Left renal cortex interstitium (tissue), 4 donors: ENCODE results near the gene CNTNAP2. TPM values are rescaled to one million over a fixed set of nuclear protein-coding genes. Genes with fewer than 3 reads are reported as not detected.

Source experiments
- DNase-seq, 4 donors: peaks; one replicate each; pipeline ENCODE4 v3.0.0-alpha.2; 2013; ENCODE audit warnings: low read depth in 4 of 4, low spot score in 2 of 4, missing footprints in 1 of 4
- polyA plus RNA-seq, 4 donors: library from polyadenylated mRNA; unstranded; fragments of 120-200 nt; gene quantifications; one replicate each; pipeline ENCODE4 v1.2.1, GENCODE V29; 2013; ENCODE audit not compliant: insufficient read length in 4 of 4

Gene CNTNAP2
- polyA plus RNA-seq, 4 donors = 22.3 to 27.6 (median 27.1) TPM

GRCh38 chr7:146956321-146956720 is 839.7 kb downstream of the CNTNAP2 start:
- no peak for DNase-seq

DNA sequence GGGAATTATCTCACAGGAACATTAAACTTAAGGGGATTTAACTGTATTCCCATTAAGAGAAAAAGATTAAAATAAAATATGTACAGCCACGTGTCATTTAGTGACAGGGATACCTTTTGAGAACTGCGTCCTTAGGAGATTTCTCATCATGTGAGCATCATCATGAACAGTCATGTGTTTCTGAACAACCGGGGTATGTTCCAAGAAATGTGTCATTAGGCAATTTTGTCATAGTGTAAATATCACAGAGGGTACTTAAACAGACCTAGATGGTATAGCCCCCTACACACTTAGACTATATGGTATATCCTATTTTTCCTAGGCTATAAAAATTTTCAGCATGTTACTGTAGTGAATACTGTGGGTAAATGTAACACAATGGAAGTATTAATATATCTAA is 840.3 kb downstream of the CNTNAP2 start:
- DNase-seq = no peak

DNA sequence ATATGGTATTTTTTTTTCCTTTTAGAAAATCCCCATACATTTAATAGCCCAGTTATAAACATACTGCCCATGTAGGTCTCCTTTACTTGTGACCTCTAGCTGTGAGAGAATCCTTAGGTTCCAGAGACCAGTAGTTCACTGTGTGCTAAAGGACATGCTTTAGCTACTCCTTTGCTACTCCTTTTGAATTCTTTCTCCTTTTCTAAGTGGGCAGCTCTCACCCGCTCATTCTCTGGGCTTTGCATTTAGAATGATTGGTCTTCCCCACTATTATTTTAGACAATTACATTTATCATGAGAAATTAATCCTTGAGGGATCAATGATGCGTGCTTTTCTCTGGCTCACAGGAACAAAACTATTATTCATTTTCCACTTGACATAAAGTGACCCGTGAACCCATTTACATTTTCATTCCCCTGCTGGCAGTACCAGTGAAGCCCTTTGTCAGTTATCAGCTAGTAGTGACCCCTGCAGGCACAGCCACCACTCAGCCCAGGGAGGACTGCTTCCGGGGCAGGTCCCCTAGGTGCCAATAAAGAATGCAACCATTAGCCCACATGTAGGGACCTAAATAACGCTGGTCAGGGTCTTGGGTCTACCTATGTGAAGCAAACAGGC is 844.3 kb downstream of the CNTNAP2 start:
- no peak for DNase-seq

GRCh38 chr7:146961617-146962016 is 845.0 kb downstream of the CNTNAP2 start:
- no peak for DNase-seq

DNA sequence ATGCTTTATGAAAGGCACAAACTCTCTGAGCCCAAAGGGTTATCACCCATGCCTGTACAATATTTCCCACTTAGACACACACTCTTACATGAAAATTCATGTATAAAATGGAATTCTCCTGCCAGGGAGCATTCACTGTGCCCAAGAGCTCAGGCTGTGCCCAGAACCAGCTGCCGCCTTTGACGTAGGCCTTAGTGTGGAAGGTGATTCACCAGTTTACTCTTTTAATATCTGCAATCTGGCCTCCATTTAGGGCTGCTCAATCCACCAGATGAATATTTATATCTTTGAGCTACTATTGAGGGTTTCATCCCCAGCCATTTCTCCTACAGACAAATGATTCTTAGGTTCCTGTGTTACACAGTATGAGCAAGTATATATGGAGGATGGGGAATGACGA is 849.7 kb downstream of the CNTNAP2 start:
- DNase-seq = no peak

DNA sequence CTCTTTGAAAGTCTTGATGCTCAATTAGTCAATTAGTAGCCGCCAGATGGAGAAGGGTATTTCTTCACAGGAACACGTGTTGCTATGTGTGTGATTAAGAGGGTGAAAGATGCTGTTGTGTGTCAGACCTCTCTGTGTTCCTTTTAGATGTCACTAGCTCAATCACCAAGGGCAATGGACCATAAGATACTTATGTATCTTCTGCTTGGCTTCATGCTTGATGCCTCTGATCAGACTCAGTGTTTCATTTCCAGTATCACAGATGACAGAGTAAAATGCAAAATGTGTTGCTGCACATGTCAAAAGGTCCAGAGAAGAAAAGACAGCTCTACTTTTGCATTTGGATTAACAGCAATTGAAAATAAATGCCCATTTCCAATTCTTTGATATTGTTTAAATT is 865.9 kb downstream of the CNTNAP2 start:
- no peak for DNase-seq

GRCh38 chr7:146991596-146991995 is 875.0 kb downstream of the CNTNAP2 start:
- no peak for DNase-seq

DNA sequence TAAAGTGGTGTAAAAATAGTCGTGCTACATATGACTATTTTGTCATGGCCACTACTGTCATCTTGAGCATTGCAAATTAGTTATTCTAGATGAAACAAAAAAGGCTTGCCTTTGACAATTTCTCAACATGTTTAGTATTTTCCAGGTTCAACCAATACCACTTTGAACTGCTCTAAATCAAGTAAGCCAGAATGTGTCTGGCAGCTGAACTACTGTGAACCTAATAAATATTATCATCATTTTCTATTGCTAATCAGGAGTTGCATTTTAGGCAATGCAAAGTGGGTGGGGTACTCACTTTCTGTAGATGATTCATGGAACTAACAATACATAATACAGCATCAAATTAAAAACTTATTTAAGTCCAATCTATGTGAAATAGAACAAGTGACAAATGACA is 877.2 kb downstream of the CNTNAP2 start:
- no peak for DNase-seq

GRCh38 chr7:147008530-147008929 is 891.9 kb downstream of the CNTNAP2 start:
- no peak for DNase-seq

DNA sequence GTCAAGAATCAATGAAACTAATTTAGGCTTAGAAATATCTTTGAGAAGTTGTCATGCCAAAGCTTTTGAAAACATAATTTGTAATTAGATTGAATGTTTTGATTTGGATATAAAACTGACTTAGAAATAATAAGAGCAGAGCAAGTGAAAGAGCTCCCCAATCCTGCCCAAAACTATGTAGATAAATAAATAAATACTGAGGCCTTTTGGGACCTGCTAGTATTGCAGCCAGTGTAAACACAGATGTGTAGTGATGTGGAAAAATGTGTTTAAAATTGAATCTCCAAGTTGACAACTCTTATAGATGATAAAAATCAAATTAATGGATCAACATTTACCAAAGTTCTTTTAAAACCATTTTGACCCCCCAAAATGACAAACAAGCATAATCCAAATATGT is 896.1 kb downstream of the CNTNAP2 start:
- no peak for DNase-seq

- no peak for DNase-seq
Measured at GRCh38 chr7:147013825-147014224, 897.2 kb downstream of the CNTNAP2 start.

GRCh38 chr7:147014286-147014955 is 897.8 kb downstream of the CNTNAP2 start:
- no peak for DNase-seq

GRCh38 chr7:147015999-147016398 is 899.4 kb downstream of the CNTNAP2 start:
- DNase-seq = no peak

- DNase-seq = no peak
Measured at GRCh38 chr7:147022056-147022455, 905.5 kb downstream of the CNTNAP2 start.

GRCh38 chr7:147023440-147023839 is 906.8 kb downstream of the CNTNAP2 start:
- no peak for DNase-seq

GRCh38 chr7:147029953-147030352 is 913.4 kb downstream of the CNTNAP2 start:
- no peak for DNase-seq

DNA sequence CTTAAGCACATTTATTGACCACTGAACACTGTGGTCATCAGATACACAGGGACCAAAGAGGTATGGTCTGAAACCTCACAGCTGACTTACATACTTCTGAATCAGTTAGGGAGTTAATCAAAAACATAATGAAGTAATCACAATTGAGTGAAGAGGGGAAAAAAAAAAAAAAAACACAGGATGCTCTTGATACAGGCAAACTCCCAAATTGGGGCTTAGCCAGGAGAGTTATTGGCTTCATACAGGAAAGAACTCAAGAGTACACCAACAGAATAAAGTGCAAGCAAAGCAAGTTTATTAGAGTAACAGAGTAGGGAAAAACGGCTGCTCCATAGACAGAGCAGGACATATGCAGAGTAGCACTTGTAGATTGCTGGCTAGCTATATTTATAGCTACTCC is 917.0 kb downstream of the CNTNAP2 start:
- no peak for DNase-seq

- DNase-seq = no peak
Measured at GRCh38 chr7:147041438-147041837, 924.8 kb downstream of the CNTNAP2 start.

- DNase-seq = no peak
Measured at GRCh38 chr7:147044941-147045340, 928.3 kb downstream of the CNTNAP2 start.

DNA sequence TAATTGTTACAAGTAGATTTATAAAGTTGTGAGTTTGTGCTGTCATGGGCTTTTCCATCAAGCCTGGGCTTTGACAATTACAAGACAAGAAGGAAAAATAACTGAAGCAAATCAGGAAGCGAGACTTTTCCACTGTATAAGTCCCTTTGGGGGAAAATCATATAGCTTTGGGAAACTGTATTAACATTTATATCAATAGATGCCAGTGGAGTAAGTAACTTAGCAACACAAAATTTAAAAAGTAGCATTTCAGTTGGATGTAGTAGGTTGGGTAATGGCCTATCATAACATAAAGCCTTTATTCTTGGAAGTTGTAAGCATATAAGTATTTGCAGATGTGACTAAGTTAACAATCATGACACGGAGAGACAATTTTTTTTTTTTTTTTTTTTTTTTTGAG is 931.1 kb downstream of the CNTNAP2 start:
- no peak for DNase-seq

DNA sequence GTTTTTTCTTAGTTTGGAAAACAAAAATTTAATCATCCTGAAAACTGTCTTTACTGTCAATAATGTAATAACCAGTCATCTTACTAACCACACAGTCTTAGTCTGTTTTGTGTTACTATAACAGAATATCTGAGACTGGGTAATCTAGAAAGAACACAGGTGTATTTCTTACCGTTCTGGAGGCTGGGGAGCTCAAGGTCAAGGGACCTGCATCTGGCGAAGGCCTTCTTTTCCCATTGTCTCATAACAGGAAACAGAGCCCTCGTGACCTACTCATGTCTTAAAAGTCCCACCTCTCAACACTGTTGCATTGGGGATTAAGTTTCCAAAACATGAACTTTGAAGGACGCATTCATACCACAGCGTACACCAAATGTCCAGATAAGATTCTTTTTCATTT is 932.3 kb downstream of the CNTNAP2 start:
- no peak for DNase-seq

- no peak for DNase-seq
Measured at GRCh38 chr7:147052818-147053217, 936.2 kb downstream of the CNTNAP2 start.

DNA sequence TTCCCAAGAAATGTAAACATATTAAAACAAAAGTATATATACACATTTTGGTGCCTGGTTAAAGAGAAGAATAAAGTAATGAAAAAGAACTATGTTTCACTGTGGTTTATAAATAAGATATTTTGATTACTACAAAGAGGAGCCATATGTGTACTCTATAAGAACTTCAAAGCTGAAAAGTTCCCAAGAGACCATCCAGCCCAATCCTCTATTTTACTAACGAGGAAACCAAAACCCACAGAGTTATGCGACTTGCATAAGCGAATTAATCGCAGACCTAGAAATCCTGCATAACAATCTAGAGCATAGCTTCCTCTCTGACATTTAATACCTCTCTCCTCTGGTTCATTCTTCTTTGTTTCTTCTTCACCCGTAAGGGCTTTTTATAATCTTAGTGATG is 937.1 kb downstream of the CNTNAP2 start:
- DNase-seq = no peak
